SIG-M5 treated with dmso at 0.1 percent for 504 hours (cell line): Measurements from ENCODE around the gene MCCC2.
A peak's percentile ranks its signal among the peaks of the same experiment; 100 is the strongest.
"Not testable (repeated sequence)": the region's sequence is repeated elsewhere in the genome, so short reads cannot be mapped to it uniquely, and the experiment has no call there.

Experiments used
- DNase-seq: peaks from one replicate; lab custom pipeline; 2025; ENCODE audit not compliant: unreplicated experiment; lab: John Stamatoyannopoulos, UW

MCCC2 gene

DNA sequence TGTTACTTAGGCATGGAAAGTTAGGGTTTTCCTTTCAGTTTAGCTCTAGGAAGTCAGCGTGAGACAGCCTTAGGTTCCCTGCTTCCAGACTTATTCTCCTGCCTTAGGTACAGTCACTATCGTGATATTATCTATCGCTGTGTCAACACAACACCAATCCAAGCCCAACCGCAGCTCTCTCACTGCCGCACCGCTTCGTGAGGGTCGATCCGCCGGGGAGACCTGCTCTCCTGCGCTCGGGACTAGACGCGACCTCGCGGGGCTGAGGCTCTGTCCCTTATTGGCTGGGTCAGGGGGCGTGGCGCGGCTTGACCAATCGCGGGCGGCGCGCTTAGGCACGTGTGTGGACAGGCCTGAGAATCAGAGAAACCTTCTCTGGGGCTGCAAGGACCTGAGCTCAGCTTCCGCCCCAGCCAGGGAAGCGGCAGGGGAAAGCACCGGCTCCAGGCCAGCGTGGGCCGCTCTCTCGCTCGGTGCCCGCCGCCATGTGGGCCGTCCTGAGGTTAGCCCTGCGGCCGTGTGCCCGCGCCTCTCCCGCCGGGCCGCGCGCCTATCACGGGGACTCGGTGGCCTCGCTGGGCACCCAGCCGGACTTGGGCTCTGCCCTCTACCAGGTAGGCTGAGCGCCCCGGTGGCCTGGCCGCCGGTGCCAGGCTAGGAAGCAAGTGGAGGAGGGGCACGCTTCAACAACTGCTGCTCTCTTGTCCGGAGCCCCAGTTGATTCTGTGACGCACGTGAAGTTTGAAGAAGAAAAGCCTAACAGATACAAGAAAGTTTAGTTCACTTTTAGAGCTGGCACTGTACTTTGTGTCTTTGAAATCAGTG is at the start of gene MCCC2:
Gene MCCC2, plus strand, starts transcription at position 400 of the 825 bp plus-strand sequence. Its CDS starts 86 bp downstream, at position 486.
- DNase-seq = peak; percentile 95

DNA sequence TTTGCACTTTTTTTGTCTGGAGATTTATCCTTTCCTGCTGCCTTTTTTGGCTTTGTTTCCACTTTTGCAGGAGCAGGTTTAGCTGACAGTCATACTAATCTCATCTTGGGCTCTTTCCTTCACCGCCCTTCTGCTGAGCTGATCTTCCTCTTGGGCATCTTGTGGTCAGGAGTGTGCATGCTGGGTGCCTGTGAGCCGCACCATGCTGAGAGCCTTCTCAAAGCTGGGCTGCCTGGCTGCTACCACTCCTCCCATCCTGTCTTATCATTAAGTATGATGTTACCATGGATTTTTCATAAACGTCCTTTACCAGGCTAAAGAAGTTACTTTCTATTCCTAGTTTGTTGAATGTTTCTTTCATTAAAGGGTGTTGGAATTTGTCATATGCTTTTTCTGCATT is 49.5 kb upstream of the MCCC2 start:
- no peak for DNase-seq

DNA sequence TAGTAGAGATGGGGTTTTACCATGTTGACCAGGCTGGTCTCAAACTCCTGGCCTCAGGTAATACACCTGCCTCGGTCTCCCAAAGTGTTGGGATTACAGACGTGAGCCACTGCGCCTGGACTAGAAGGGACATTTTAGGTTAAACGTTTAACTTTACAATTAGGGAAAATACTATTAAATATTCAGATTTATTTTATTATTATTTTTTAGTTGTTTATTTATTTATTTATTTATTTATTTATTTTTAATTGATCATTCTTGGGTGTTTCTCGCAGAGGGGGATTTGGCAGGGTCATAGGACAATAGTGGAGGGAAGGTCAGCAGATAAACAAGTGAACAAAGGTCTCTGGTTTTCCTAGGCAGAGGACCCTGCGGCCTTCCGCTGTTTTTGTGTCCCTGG is 36.3 kb upstream of the MCCC2 start:
- DNase-seq = not testable (repeated sequence)

DNA sequence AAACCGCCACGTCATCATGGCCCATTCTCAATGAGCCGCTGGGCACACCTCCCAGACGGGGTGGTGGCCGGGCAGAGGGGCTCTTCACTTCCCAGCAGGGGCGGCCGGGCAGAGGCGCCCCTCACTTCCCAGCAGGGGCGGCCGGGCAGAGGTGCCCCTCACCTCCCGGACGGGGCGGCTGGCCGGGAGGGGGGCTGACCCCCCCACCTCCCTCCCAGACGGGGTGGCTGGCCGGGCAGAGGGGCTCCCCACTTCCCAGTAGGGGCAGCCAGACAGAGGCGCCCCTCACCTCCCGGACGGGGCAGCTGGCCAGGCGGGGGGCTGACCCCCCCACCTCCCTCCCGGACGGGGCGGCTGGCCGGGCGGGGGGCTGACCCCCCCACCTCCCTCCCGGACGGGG is 35.6 kb upstream of the MCCC2 start:
- not testable (repeated sequence) for DNase-seq

DNA sequence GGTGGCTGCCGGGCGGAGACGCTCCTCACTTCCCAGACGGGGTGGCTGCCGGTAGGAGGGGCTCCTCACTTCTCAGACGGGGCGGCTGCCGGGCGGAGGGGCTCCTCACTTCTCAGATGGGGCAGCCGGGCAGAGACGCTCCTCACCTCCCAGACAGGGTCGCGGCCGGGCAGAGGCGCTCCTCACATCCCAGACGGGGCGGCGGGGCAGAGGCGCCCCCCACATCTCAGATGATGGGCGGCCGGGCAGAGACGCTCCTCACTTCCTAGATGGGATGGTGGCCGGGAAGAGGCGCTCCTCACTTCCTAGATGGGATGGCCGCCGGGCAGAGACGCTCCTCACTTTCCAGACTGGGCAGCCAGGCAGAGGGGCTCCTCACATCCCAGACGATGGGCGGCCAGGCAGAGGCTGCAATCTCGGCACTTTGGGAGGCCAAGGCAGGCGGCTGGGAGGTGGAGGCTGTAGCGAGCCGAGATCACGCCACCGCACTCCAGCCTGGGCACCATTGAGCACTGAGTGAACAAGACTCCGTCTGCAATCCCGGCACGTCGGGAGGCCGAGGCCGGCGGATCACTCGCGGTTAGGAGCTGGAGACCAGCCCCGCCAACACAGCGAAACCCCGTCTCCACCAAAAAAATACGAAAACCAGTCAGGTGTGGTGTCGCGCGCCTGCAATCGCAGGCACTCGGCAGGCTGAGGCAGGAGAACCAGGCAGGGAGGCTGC is 35.0 kb upstream of the MCCC2 start:
- DNase-seq = not testable (repeated sequence)

DNA sequence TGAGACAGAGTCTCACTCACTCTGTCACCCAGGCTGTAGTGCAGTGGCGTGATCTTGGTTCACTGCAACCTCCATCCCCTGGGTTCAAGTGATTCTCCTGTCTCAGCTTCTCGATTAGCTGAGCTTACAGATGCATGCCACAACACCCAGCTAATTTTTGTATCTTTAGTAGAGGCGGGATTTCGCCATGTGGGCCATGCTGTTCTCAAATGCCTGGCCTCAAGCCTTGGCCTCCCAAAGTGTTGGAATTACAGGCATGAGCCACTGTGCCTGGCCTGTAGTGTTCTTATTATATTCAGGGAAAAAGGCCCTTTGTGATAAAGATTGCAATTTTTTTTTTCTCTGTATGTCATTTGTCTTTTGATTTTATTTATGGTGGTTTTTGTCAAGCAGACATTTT is 24.0 kb upstream of the MCCC2 start:
- no peak for DNase-seq

DNA sequence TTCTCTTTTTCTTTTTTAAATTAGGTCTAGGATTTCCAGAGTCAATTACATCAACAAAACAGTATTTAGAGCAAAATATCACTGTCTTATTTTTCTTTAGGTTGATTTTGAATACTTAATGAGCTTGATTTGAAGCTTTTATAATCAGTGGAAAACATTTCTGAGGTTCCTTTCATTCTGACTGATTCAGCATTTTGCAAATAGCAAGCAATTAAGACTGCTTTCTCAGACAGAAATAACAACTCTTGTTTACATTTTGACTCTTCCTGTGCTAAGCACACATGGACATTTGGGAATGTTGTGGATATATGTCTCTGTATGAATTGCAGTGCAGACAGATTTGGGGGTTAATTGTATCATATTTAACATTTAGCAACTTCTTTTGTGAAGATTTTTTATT is 22.2 kb upstream of the MCCC2 start:
- no peak for DNase-seq

DNA sequence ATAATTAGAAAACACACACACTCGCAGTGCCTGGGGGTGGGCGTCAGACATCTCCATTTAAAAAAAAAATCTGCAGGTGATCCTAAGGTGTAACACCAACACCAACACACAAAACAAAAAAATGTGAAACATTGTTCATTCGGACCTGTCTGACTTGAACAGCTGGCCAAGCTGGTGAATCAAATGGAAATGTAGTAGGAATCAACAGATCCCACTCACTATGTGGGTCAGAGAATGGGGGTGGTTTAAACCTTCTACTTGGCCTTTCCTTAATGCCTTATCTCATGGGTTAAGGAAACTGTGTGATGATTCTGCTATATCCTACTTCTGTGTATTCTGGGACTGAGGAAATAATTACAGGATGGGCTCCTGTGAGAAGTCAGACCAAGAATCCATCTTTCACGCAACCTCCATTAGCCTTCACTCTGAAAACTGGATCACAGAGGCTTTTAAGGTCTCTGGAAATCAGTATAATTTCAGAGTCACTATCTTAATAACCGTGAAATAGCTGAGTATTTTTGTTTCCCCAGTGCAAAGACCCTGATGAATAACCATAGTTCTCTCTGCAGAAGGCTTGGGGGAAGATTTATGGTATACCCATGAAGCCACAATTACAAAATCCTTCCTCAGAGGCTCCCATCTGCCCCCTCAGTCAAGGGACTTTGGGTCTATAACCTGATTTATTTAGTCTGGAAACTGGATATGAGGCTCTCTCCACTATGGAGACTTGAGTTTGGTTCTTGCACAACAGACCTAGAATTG is 17.2 kb upstream of the MCCC2 start:
- DNase-seq = no peak

DNA sequence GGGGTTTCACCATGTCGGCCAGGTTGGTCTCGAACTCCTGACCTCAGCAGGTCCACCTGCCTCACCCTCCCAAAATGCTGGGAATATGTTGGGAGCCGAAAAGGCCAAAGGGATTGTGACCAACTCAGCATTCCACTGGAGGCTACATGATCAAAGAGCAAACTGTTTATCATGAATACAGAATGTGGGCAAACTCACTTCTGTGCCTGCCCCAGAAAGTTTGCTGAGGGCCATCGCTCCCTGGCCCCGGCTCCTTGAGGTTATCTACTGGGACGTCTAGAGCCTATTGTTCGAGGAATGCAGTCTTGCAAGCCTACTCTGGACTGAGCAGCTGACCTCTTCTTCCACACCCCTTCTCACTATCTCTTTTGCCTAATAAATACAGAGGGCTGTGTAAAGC is 15.3 kb upstream of the MCCC2 start:
- not testable (repeated sequence) for DNase-seq

DNA sequence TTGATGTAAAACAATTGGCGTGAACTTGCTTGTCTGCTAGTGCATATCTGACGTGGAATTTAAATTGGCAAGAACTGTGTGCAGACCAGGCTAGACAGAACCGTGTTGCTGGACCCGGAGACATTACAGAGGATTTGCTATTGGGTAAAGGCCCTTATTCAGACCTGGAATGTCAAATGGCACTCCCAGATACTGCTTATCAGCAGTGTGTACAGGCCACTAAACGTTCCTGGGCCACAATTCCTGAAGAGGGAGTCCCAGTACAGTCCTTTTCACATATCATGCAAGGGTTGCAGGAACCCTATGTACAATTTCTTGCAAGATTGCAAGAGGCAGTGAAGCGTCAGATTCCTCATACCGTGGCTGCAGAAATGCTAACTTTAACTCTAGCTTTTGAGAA is 13.5 kb upstream of the MCCC2 start:
- DNase-seq = no peak

DNA sequence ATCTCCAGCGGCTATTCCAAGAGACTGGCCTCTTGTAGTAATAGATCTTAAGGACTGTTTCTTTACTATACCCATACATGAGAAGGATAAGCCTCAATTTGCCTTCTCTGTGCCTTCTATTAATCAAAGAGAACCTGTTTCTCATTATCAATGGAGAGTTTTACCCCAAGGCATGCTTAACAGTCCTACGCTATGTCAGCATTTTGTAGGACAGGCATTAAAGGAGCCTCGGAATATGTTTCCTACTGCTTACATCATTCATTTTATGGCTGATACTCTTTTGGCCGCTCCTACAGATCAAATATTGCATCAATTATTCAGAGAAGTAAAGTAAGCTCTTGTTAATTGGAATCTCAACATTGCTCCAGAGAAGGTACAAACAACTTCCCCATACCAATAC is 11.6 kb upstream of the MCCC2 start:
- DNase-seq = not testable (repeated sequence)

DNA sequence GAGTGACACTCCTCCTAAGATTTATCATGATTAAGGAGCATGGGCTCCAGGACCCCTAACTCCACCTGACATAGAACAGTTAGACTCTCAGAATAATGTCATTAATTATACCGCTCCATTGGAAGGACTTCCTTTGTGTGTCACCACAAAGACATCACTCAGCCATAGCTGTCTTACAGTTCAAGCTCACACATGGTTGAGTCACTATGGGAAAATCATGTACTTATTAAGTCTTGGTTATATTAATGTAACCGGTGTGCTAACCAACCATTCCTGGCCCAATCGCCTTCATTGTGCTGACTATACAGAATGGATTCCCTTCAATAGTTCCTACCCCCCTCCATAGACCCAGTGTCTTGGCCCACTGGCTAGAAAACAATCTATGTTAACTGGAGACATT is 10.9 kb upstream of the MCCC2 start:
- no peak for DNase-seq

DNA sequence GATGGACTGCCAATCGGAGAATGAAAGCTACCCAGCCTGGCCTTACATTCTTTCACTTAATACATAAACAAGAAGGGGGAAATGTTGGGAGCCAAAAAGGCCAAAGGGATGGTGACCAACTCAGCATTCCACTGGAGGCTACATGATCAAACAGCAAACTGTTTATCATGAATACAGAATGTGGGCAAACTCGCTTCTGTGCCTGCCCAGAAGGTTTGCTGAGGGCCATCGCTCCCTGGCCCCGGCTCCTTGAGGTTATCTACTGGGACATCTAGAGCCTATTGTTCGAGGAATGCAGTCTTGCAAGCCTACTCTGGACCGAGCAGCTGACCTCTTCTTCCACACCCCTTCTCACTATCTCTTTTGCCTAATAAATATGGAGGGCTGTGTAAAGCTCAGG is 9.3 kb upstream of the MCCC2 start:
- DNase-seq = not testable (repeated sequence)

DNA sequence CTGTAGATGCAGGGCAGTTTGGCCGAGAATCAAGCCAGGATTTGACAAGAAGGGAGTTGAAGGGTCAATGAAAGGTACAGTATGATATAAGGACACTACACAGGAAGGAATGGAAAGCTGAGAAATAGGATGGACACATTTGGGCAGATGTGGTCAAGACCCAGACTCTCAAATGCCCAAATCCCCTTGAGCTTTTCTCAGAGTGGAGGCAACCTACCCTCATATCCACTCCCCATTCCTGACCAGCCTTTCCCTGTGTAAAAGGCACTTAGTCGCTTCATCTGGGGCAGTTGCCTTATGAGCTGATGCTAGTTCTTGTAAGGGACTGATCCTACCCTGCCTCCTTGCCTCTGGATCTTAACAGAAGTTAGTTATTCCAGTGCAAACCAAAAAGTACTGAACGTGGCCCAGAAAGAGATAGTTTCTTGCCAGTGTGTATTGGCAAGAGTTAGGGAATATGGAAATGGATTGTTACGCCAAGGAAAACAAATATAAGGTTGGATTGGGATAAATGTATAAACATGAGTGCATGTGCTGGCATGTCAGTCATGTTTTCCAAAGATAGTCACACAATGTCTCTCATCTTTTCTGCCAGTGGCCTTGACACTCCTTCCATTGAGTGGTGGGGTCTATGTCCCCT is 4.1 kb upstream of the MCCC2 start:
- no peak for DNase-seq

DNA sequence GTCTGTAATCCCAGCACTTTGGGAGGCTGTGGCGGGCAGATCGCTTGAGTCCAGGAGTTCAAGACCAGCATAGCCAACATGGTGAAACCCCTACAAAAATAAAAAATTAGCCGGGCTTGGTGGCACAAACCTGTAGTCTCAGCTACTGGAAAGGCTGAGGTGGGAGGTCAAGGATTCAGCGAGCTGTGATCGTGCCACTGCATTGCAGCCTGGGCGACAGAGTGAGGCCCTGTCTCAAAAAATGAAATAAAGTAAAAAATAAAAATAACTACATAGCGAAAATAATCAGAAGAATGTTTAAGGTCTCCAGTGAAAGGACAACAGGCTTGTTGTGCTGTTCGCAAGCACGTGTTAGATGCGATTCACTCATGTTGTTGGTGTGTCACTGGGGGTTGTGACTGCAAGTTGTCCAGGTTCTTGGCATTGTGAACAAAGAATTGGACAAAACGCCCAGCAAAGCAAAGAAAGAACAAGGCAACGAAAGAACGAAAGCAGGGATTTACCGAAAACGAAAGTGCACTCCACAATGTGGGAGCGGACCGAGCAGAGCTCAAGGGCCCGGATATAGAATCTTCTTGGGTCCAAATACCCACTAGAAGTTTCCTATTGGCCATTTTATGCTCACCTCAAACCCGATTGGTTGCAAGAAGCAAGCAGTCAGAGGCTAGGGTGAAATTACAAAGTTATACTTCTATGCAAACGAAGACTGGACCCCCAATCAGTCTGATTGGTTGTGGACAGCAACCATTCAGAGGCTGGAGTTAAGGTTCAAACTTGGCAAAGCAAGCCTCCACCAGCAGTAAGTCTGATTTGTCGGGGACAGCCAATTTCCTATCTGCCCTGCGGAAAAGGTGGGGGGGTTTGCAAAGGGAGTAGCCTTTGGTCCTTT is 844 bp upstream of the MCCC2 start:
- DNase-seq = peak; percentile 43

DNA sequence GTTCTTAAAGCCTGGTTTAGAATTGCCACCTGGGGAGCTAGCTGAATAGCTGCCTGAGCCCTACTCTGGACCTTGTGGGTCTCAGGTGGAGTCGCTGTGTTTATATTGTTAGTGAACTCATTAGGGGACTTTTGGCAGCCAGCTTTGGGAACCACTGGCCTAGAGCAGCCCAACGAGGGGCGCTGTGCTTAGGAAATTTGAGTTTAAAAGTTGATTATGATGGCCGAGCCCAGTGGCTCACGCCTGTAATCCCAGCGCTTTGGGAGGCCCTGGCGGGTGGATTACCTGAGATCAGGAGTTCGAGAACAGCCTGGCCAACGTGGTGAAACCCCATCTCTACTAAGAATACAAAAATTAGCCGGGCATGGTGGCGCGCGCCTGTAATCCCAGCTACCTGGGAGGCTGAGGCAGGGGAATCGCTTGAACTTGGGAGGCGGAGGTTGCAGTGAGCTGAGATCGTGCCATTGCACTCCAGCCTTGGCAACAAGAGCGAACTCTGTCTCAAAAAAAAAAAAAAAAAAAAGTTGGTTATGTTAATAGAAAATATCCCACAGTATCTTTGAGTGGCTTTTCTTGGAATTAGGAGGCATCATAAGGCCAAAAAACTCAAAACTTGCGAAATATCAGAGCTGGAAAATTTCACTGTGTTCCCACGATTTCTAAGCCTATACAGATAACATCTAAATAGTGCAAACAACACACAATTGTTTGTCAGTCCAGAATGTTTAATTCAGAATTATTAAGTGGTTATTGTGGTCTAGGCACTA is 809 bp downstream of the MCCC2 start:
- no peak for DNase-seq

DNA sequence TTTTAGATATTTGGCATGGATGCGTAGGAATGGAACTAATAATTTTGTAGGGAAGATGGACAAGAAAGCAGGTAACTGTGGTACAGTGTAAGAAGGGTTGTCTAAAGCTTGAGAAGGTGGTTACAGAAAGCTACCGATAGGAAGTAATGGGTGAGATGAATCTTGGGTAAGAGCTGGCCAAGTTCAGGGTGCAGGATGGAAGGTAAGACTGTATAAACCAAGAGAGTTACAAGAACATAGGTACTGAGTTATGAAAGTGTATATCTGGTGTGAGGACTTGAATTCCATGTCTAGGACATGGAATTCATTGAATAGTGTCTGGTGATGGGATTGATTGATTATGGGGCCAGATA is 1.4 kb downstream of the MCCC2 start:
- DNase-seq = no peak

DNA sequence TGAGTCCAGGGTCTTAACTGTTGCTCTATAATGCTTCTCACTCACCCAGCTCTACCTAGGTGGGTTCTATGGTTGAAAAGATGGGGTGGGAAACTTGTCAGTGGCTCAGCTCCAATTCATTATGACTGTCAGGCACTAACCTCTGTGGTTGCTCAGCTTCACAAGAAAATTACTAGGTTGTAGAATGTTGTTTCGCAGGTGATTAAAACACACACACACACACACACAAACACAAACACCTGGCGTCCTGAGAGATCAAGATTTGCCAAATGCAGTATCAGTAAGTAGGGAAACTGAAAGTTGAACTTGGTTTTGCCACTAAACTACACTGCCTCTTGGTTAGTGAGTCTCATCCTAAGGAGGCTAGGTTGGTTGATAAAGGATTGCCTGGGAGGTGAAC is 2.8 kb downstream of the MCCC2 start:
- DNase-seq = no peak

DNA sequence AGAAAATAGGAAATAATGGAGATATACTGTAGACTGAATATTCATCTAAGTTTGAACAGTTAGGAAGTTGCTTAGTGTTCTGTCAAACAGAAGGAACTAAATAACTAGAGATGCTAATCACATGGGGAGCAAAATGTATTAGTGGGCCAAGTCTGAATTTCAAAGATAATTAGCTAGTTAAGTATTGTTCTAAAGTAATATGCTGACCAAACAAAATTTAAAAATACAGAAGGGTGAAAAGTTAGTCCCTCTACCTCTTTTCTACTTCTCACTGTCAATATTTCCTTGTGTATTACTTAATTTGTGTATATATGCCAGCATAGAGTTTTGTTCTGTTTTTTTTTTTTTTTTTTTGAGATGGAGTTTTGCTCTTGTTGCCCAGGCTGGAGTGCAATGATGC is 4.0 kb downstream of the MCCC2 start:
- no peak for DNase-seq

DNA sequence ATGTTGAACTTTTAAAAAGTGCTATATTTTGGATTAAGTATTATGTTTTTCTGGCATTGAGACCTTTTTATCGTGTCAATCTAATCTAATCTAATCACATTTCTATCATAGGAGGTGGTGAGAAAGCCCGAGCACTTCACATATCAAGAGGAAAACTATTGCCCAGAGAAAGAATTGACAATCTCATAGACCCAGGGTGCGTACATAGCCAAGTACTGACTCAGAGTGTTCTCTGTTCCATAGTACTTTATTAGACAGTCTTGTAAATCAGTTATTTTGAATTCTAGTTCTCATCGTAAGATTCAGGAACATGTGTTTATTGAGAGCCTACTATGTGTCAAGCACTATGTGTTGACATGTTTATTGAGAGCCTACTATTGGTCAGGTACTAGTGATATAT is 9.0 kb downstream of the MCCC2 start:
- DNase-seq = no peak
